NB4 (cell line): ENCODE results near the gene MYO1D.
A peak's percentile ranks its signal among the peaks of the same experiment; 100 is the strongest.

Source experiments
- CTCF ChIP-seq: IDR thresholded peaks from one replicate; pipeline ENCODE4 v1.5.1; 2012; ENCODE audit warnings: low read depth, low read length
- POLR2A ChIP-seq: IDR thresholded peaks from 2 replicates; pipeline ENCODE4 v1.6.1; 2011; ENCODE audit warnings: mild to moderate bottlenecking; ENCODE audit not compliant: insufficient read length; ENCODE audit errors: extremely low read depth

GRCh38 chr17:32783602-32784001 lies 93.3 kb downstream of the MYO1D start:
- peak; percentile 51 for TF ChIP-seq CTCF
- TF ChIP-seq POLR2A, result no peak
